Spleen (tissue), 11 donors: ENCODE measurements around the gene CCKAR. TPM values are rescaled to one million over a fixed set of nuclear protein-coding genes. Genes with fewer than 3 reads are reported as not detected.

Experiments
- DNase-seq: peaks from one replicate; pipeline ENCODE4 v3.0.0-alpha.2; 2020
- H3K27ac ChIP-seq, 8 donors: fragments of 200-600 bp; sonication (generic) in 7 of 8; 1 replicate in 4 of 8; 2 replicates in 4 of 8; pipeline versions ENCODE4 v1.5.0 to v1.8.0; 2016 to 2021; ENCODE audit warnings: inconsistent platforms in 4 of 8, mild to moderate bottlenecking in 4 of 8, moderate library complexity in 1 of 8
- H3K27me3 ChIP-seq, 7 donors: fragments of 200-600 bp; sonication (generic) in 6 of 7; replicated peaks in 1 of 7; 1 replicate in 4 of 7; 2 replicates in 3 of 7; pipeline versions ENCODE4 v1.5.0 to v1.8.0; 2016 to 2021; ENCODE audit warnings: inconsistent platforms in 3 of 7, mild to moderate bottlenecking in 1 of 7
- H3K36me3 ChIP-seq, 6 donors: fragments of 200-600 bp; sonication (generic) in 5 of 6; 1 replicate in 4 of 6; 2 replicates in 2 of 6; pipeline versions ENCODE4 v1.5.0 to v1.8.0; 2016 to 2021; ENCODE audit warnings: inconsistent platforms in 2 of 6
- H3K4me1 ChIP-seq, 6 donors: fragments of 200-600 bp; sonication (generic) in 5 of 6; 1 replicate in 3 of 6; 2 replicates in 3 of 6; pipeline versions ENCODE4 v1.5.0 to v1.8.0; 2016 to 2021; ENCODE audit warnings: inconsistent platforms in 3 of 6
- H3K4me3 ChIP-seq, 8 donors: fragments of 200-600 bp; sonication (generic) in 7 of 8; 1 replicate in 4 of 8; 2 replicates in 4 of 8; pipeline versions ENCODE4 v1.5.0 to v1.8.0; 2016 to 2021; ENCODE audit warnings: inconsistent platforms in 4 of 8, mild to moderate bottlenecking in 4 of 8, moderate library complexity in 2 of 8
- H3K9me3 ChIP-seq, 8 donors: fragments of 200-600 bp; sonication (generic) in 7 of 8; 1 replicate in 4 of 8; 2 replicates in 4 of 8; pipeline versions ENCODE4 v1.5.0 to v1.8.0; 2016 to 2021; ENCODE audit warnings: inconsistent platforms in 4 of 8
- CTCF ChIP-seq, 11 experiments: fragments of 200-600 bp in 7 of 11; fragments of 450-650 bp in 4 of 11; sonication (generic) in 4 of 11; IDR thresholded peaks in 8 of 11; conservative IDR thresholded peaks in 3 of 11; 1 replicate in 7 of 11; 2 replicates in 4 of 11; pipeline versions ENCODE4 v1.4.0 to v1.8.0; 2016 to 2021; ENCODE audit warnings: antibody characterized with exemption in 11 of 11, inconsistent platforms in 4 of 11, mild to moderate bottlenecking in 1 of 11
- POLR2A ChIP-seq, 3 donors: fragments of 450-650 bp; IDR thresholded peaks; one replicate each; pipeline ENCODE4 v1.5.1; 2017; ENCODE audit warnings: antibody characterized with exemption in 3 of 3, mild to moderate bottlenecking in 1 of 3
- POLR2AphosphoS5 ChIP-seq, 3 donors: sonication (generic); formaldehyde crosslinking; IDR thresholded peaks; one replicate each; pipeline ENCODE4 v1.5.1; 2017; ENCODE audit warnings: antibody characterized with exemption in 3 of 3
- WGBS, 5 donors: extraction: QIAGEN DNeasy Blood & Tissue Kit in 3 of 5; methylation state at CpG; one replicate each; pipeline versions ENCODE4 v1.1.5 to v1.1.7; 2013 to 2018; 5-methylcytosine and 5-hydroxymethylcytosine counted together
- intact Hi-C: fragments of 100-400 bp; cut with DNase I; formaldehyde crosslinking; loops from one replicate; pipeline ENCODE4 v1.15.0; 2023; ENCODE audit warnings: low total_unique reads
- polyA plus RNA-seq, 3 donors: library from polyadenylated mRNA; stranded (reverse); fragments of 200-250 nt; gene quantifications; one replicate each; pipeline ENCODE4 v1.2.1, GENCODE V29; 2013
- total RNA-seq, 7 donors: library from RNA; depleted of rRNA in 3 of 7; stranded (reverse); fragments of >200 nt in 3 of 7; fragmentation: NEBNext Ultra II Directional in 4 of 7; extraction: Animal tissue kit (Norgen Biotek cat#: 25700) in 4 of 7; gene quantifications; one replicate each; pipeline versions ENCODE4 v1.1.0 to v1.2.1, GENCODE V29; 2016 to 2021
- donor health status: healthy with polysubstance abuse.
- donor health status: DM: no; HTN: no; CAD: no; lungs with moderate emphysema.
- donor health status: DM: no; HTN: no; CAD: no.
- donor health status: Bipolar disorder and iron deficiency.
- donor health status: healthy.
- donor health status: DM: no; HTN: no; CAD: no.
- donor health status: DM: yes; HTN: yes; CAD: no.

The CCKAR gene
- total and polyA plus RNA-seq, 10 donors, result not detected

- H3K9me3 ChIP-seq, result no peaks in the 10 kb centered on the region
- H3K36me3 ChIP-seq, result no peaks in the 10 kb centered on the region
- no peaks in the 10 kb centered on the region for H3K4me1 ChIP-seq
- TF ChIP-seq CTCF (IDR thresholded peaks at IDR 0.05 in 8 of 11, conservative IDR thresholded peaks at IDR 0.05 in 3 of 11), result no peak
- TF ChIP-seq POLR2A (IDR thresholded peaks at IDR 0.05), result no peak
- no peak for TF ChIP-seq POLR2AphosphoS5 (IDR thresholded peaks at IDR 0.05)
- no peaks in the 10 kb centered on the region for H3K27me3 ChIP-seq
- no peak overlapping the region for H3K4me3 ChIP-seq
- DNase-seq, result no peak
- WGBS, 5 donors, result 67 to 85% (median 70%) methylated on average over 3 of the region's 3 CpGs
- H3K27ac ChIP-seq, result peak overlapping the region in 1 of 8 donors; percentile 8
- intact Hi-C loops, result no loop called here
These were observed 32.2 kb upstream of the CCKAR start for GRCh38 chr4:26522478-26522877.

- no peak overlapping the region for H3K4me3 ChIP-seq
- TF ChIP-seq POLR2AphosphoS5 (IDR thresholded peaks at IDR 0.05) (no peak), CTCF (IDR thresholded peaks at IDR 0.05 in 8 of 11, conservative IDR thresholded peaks at IDR 0.05 in 3 of 11) (no peak)
- no peaks in the 10 kb centered on the region for H3K36me3 ChIP-seq
- DNase-seq, result no peak
- WGBS, 5 donors, result 79 to 96% (median 92%) methylated on average over 7 of the region's 7 CpGs
- intact Hi-C loops, result no loop called here
- H3K4me1 ChIP-seq, result no peaks in the 10 kb centered on the region
- H3K9me3 ChIP-seq, result no peaks in the 10 kb centered on the region
- no peaks in the 10 kb centered on the region for H3K27me3 ChIP-seq
- no peak overlapping the region for H3K27ac ChIP-seq
These were observed 30.6 kb upstream of the CCKAR start for GRCh38 chr4:26520728-26521450.

GRCh38 chr4:26515936-26516335 is 25.7 kb upstream of the CCKAR start:
- Histone ChIP-seq H3K27ac (no peak overlapping the region), H3K9me3 (no peaks in the 10 kb centered on the region), H3K27me3 (no peaks in the 10 kb centered on the region), H3K36me3 (no peaks in the 10 kb centered on the region), H3K4me1 (no peaks in the 10 kb centered on the region), H3K4me3 (no peak overlapping the region)
- 53 to 76% (median 64%) methylated on average over 2 of the region's 2 CpGs for WGBS, 5 donors
- no peak for DNase-seq
- TF ChIP-seq POLR2A (IDR thresholded peaks at IDR 0.05) (no peak), CTCF (IDR thresholded peaks at IDR 0.05 in 8 of 11, conservative IDR thresholded peaks at IDR 0.05 in 3 of 11) (no peak), POLR2AphosphoS5 (IDR thresholded peaks at IDR 0.05) (no peak)
- intact Hi-C loops, result no loop called here

- Histone ChIP-seq H3K4me1 (no peaks in the 10 kb centered on the region), H3K9me3 (no peaks in the 10 kb centered on the region), H3K36me3 (no peaks in the 10 kb centered on the region), H3K4me3 (no peak overlapping the region), H3K27ac (no peak overlapping the region), H3K27me3 (no peaks in the 10 kb centered on the region)
- TF ChIP-seq POLR2AphosphoS5 (IDR thresholded peaks at IDR 0.05) (no peak), POLR2A (IDR thresholded peaks at IDR 0.05) (no peak), CTCF (IDR thresholded peaks at IDR 0.05 in 8 of 11, conservative IDR thresholded peaks at IDR 0.05 in 3 of 11) (no peak)
- DNase-seq, result no peak
- WGBS, 5 donors, result 52 to 63% (median 58%) methylated on average over 4 of the region's 4 CpGs
- intact Hi-C loops, result no loop called here
These were observed 20.2 kb upstream of the CCKAR start for GRCh38 chr4:26510334-26510964.
